ENCODE measurements around the gene PDZD2.

PDZD2 gene

DNA sequence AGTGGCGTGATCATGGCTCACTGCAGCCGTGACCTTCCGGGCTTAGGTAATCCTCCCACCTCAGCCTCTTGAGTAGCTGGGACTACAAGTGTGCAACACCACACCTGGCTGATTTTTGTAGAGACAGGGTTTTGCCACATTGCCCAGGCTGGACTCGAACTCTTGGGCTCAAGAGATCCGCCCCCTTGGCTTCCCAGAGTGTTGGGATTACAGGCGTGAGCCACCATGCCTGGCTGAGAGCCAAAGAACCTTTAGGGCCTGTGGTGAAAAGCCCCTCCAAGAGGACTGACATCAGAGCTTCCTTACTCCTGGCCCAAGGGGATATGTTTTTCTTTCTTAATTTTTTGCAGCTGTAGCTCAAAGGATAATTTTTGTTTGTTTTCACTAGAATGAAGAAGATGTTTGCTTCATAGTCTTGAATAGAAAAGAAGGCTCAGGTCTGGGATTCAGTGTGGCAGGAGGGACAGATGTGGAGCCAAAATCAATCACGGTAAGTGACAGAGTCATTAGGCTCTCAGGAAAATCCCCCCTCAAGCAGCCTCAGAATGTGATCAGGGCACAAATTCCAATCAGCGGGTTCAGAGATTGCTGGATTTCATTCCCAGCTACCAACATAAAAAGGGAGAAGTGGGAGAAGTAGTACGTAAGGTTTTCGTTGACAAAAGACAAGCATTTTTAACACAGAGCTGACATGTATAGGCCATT is 458.1 kb downstream of the PDZD2 start:
- H3K79me2 ChIP-seq (ENCODE audit: control insufficient read depth, low read length), result no peaks in the 10 kb centered on the region
- no peaks in the 10 kb centered on the region for H3K9me3 ChIP-seq (ENCODE audit: control insufficient read depth, insufficient read depth, low read length)
- no peaks in the 10 kb centered on the region for H3K9me2 ChIP-seq (replicated peaks; ENCODE audit: control insufficient read depth, low read length)
- TF ChIP-seq CTCF (IDR thresholded peaks at IDR 0.05; ENCODE audit: low read depth, low read length, poor library complexity, severe bottlenecking), result no peak
- no peak for TF ChIP-seq EZH2phosphoT487 (IDR thresholded peaks at IDR 0.05; ENCODE audit: borderline replicate concordance, low read length)
- H4K20me1 ChIP-seq (ENCODE audit: control insufficient read depth, insufficient read depth, low read depth, low read length), result no peaks in the 10 kb centered on the region
- H3K36me3 ChIP-seq (ENCODE audit: control insufficient read depth, low read length), result peaks cover 48% of the 10 kb centered on the region
- no peaks in the 10 kb centered on the region for H3K4me1 ChIP-seq (ENCODE audit: control insufficient read depth, low read length)
- H3F3A ChIP-seq (ENCODE audit: control insufficient read depth, insufficient read depth), result peaks cover 6% of the 10 kb centered on the region
- H3K4me2 ChIP-seq (ENCODE audit: low read length), result no peak overlapping the region
- H3K27me3 ChIP-seq (ENCODE audit: control insufficient read depth, low read length), result no peaks in the 10 kb centered on the region
- H3K27ac ChIP-seq (ENCODE audit: low read depth, low read length), result no peak overlapping the region
- H3K4me3 ChIP-seq (ENCODE audit: low read length), result no peak overlapping the region

DNA sequence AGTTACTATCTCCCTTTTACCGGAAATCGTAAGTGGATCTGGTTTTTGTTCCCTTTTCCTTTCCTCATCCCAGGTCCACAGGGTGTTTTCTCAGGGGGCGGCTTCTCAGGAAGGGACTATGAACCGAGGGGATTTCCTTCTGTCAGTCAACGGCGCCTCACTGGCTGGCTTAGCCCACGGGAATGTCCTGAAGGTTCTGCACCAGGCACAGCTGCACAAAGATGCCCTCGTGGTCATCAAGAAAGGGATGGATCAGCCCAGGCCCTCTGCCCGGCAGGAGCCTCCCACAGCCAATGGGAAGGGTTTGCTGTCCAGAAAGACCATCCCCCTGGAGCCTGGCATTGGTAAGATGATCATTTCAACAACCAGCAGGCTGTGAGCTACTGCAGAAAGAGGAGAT is 459.4 kb downstream of the PDZD2 start:
- peaks cover 47% of the 10 kb centered on the region for H3K36me3 ChIP-seq (ENCODE audit: control insufficient read depth, low read length)
- H3F3A ChIP-seq (ENCODE audit: control insufficient read depth, insufficient read depth), result peaks cover 4% of the 10 kb centered on the region; the same call in 1 of the 2 replicates
- H3K79me2 ChIP-seq (ENCODE audit: control insufficient read depth, low read length), result no peaks in the 10 kb centered on the region
- H3K27ac ChIP-seq (ENCODE audit: low read depth, low read length), result no peak overlapping the region
- H3K9me3 ChIP-seq (ENCODE audit: control insufficient read depth, insufficient read depth, low read length), result no peaks in the 10 kb centered on the region
- no peaks in the 10 kb centered on the region for H3K9me2 ChIP-seq (replicated peaks; ENCODE audit: control insufficient read depth, low read length)
- no peaks in the 10 kb centered on the region for H4K20me1 ChIP-seq (ENCODE audit: control insufficient read depth, insufficient read depth, low read depth, low read length)
- H3K4me2 ChIP-seq (ENCODE audit: low read length), result no peak overlapping the region
- H3K27me3 ChIP-seq (ENCODE audit: control insufficient read depth, low read length), result no peaks in the 10 kb centered on the region
- no peak overlapping the region for H3K4me3 ChIP-seq (ENCODE audit: low read length)
- TF ChIP-seq EZH2phosphoT487 (IDR thresholded peaks at IDR 0.05; ENCODE audit: borderline replicate concordance, low read length) (no peak), CTCF (IDR thresholded peaks at IDR 0.05; ENCODE audit: low read depth, low read length, poor library complexity, severe bottlenecking) (no peak)
- no peaks in the 10 kb centered on the region for H3K4me1 ChIP-seq (ENCODE audit: control insufficient read depth, low read length)

- no peak for TF ChIP-seq EZH2phosphoT487 (IDR thresholded peaks at IDR 0.05; ENCODE audit: borderline replicate concordance, low read length)
- no peak for TF ChIP-seq CTCF (IDR thresholded peaks at IDR 0.05; ENCODE audit: low read depth, low read length, poor library complexity, severe bottlenecking)
- no peaks in the 10 kb centered on the region for H3K9me2 ChIP-seq (replicated peaks; ENCODE audit: control insufficient read depth, low read length)
- peaks cover 47% of the 10 kb centered on the region for H3K36me3 ChIP-seq (ENCODE audit: control insufficient read depth, low read length)
- H3F3A ChIP-seq (ENCODE audit: control insufficient read depth, insufficient read depth), result peaks cover 3% of the 10 kb centered on the region; the same call in 1 of the 2 replicates
- H3K4me1 ChIP-seq (ENCODE audit: control insufficient read depth, low read length), result no peaks in the 10 kb centered on the region
- H3K9me3 ChIP-seq (ENCODE audit: control insufficient read depth, insufficient read depth, low read length), result no peaks in the 10 kb centered on the region
- H3K4me3 ChIP-seq (ENCODE audit: low read length), result no peak overlapping the region
- no peaks in the 10 kb centered on the region for H3K79me2 ChIP-seq (ENCODE audit: control insufficient read depth, low read length)
- no peaks in the 10 kb centered on the region for H3K27me3 ChIP-seq (ENCODE audit: control insufficient read depth, low read length)
- H3K4me2 ChIP-seq (ENCODE audit: low read length), result no peak overlapping the region
- H3K27ac ChIP-seq (ENCODE audit: low read depth, low read length), result no peak overlapping the region
- no peaks in the 10 kb centered on the region for H4K20me1 ChIP-seq (ENCODE audit: control insufficient read depth, insufficient read depth, low read depth, low read length)
Observed at GRCh38 chr5:32098890-32099310, 460.0 kb downstream of the PDZD2 start.

Measured in DOHH2 (cell line).